Measurements from ENCODE around the gene PNPO.

The PNPO gene

GRCh38 chr17:47941246-47942095, at the start of gene PNPO:
TSS of gene PNPO (plus strand) at chr17:47941571. CDS start at chr17:47941676, 105 bp downstream.
- DNase-seq (ENCODE audit: low read depth) = peak; percentile 90

GRCh38 chr17:47894498-47895346, 46.6 kb upstream of the PNPO start:
- no peak for DNase-seq (ENCODE audit: low read depth)

- DNase-seq (ENCODE audit: low read depth) = peak; percentile 6
These were observed 46.0 kb upstream of the PNPO start for GRCh38 chr17:47895347-47895855.

- peak; percentile 97 for DNase-seq (ENCODE audit: low read depth)
These were observed 45.3 kb upstream of the PNPO start, which contains the start of gene SP2 for GRCh38 chr17:47895856-47896671. TSS of gene SP2 (plus strand) at chr17:47896236. CDS start at chr17:47896287, 51 bp downstream.

GRCh38 chr17:47896672-47897490, 44.5 kb upstream of the PNPO start:
- no peak for DNase-seq (ENCODE audit: low read depth)

- DNase-seq (ENCODE audit: low read depth) = no peak
These were observed 43.8 kb upstream of the PNPO start for GRCh38 chr17:47897561-47897960.

DNA sequence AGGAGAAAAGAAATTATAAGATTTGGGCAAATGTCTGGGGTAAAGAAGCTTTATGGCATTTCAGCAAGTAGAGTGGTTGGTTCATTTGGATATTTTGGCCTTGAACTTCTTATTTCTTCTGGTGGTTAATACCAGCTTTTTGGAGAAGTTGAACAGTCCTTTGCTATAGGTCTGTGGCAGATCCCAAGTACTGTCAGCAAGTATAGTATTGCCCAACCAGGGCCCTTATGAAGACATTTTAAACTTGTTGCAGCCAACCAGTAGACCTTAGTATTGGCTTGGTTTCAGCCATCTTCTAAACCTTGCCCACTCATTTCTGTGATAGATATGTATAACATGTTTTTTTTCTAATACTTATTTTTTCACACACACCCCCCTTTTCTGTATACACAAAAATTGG, 43.1 kb upstream of the PNPO start:
- DNase-seq (ENCODE audit: low read depth) = no peak

GRCh38 chr17:47899643-47900042, 41.7 kb upstream of the PNPO start:
- no peak for DNase-seq (ENCODE audit: low read depth)

DNA sequence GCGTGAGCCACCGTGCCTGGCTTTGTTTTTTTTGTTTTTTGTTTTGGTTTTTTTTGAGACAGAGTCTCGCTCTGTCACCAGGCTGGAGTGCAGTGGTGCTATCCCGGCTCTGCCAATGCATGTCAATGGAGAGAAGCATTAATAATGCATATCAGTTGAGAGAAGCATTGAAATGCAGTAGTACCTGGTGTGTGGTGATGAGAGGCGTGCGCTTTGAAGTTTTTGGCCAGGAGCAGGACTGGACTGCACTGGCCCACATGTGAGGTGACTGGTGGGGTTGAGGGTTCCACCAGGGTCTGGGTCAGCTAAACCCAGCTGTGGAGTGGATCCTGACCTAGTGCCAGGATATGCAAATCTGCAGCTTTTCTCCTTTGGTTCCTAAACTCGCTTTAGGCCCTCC, 39.9 kb upstream of the PNPO start:
- DNase-seq (ENCODE audit: low read depth) = no peak

- no peak for DNase-seq (ENCODE audit: low read depth)
These were observed 39.2 kb upstream of the PNPO start for GRCh38 chr17:47902039-47902744.

DNA sequence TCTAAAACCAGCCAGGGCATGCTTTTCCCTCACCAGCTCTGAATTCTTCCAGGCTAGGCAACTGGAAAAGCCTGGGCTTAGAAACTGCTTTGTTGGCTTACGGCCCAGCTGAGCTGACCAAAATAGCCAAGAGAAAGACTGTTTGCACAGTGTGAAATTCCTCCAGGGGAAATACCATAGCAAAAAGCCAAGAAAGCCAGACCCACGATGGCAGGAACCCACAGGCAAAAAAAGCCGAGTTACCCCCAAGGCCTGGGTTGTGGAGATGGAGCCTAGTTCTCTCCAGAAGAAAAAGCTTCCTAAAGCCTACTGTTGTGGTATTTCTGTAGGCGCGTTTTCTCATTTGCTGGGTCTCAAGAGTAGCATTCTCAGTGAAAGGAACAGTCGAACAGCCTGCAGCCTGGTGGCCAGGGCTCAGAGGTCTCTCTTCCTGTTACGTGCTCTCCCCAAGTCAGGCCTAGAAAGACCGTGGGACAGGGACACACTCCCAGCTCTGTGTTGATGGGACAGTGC, 36.1 kb upstream of the PNPO start:
- DNase-seq (ENCODE audit: low read depth) = no peak

GRCh38 chr17:47906443-47906842, 34.9 kb upstream of the PNPO start:
- DNase-seq (ENCODE audit: low read depth) = no peak

- DNase-seq (ENCODE audit: low read depth) = no peak
These were observed 33.3 kb upstream of the PNPO start for GRCh38 chr17:47907932-47908562.

DNA sequence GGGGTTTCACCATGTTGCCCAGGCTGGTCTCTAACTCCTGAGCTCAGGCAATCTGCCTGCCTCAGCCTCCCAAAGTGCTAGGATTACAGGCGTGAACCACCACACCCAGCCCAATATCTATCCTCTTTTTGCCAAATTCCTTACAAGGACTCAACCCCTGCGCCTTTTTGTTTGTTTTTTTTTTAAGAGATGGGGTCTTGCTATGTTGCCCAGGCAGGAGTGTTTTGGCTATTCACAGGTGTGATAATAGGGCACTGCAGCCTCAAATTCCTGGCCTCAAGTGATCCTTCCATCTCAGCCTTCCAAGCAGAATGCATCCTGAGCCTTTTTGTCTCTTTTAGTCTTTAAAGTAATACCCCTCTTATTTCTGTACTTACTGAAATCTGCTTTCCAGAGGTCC, 28.3 kb upstream of the PNPO start:
- DNase-seq (ENCODE audit: low read depth) = no peak

GRCh38 chr17:47914306-47914948, 26.9 kb upstream of the PNPO start:
- DNase-seq (ENCODE audit: low read depth) = no peak

GRCh38 chr17:47915776-47916398, 25.5 kb upstream of the PNPO start:
- no peak for DNase-seq (ENCODE audit: low read depth)

DNA sequence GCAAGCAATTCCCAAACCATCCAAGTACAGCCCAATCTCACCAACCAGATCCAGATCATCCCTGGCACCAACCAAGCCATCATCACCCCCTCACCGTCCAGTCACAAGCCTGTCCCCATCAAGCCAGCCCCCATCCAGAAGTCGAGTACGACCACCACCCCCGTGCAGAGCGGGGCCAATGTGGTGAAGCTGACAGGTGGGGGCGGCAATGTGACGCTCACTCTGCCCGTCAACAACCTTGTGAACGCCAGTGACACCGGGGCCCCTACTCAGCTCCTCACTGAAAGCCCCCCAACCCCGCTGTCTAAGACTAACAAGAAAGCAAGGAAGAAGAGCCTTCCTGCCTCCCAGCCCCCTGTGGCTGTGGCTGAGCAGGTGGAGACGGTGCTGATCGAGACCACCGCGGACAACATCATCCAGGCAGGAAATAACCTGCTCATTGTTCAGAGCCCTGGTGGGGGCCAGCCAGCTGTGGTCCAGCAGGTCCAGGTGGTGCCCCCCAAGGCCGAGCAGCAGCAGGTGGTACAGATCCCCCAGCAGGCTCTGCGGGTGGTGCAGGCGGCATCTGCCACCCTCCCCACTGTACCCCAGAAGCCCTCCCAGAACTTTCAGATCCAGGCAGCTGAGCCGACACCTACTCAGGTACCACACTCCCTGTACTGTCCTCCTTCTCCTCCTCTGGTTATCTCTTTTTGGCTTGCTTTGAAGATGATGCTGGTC, 24.7 kb upstream of the PNPO start:
- DNase-seq (ENCODE audit: low read depth) = no peak

DNA sequence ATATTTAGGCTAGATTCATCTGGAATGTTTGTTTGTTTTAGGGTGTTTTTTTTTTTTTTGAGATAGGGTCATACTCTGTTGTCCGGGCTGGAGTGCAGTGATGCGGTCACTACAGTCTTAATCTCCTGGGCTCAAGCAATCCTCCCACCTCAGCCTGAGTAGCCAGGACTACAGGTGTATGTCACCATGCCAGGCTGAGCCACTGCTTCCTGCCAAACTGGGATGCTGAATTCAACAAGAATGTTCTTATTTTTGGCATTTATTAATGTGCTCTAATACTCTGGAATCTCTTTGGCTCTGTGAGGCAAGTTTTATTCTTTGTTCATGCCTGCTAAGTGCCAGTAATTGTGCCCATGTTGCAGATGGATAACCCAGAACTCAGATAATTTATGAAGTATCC, 23.8 kb upstream of the PNPO start:
- no peak for DNase-seq (ENCODE audit: low read depth)

Measured in activated T-helper 9 cell treated with anti-CD3 and anti-CD28 coated beads, Interleukin-2, amount 50 U/mL, for 16 hours (primary cell).